Adipocyte (in vitro differentiated cells): ENCODE results near the gene GCNT2.
A peak's percentile ranks its signal among the peaks of the same experiment; 100 is the strongest.

ENCODE experiments used
- DNase-seq: peaks from one replicate; pipeline ENCODE4 v3.0.0-alpha.2; 2015; ENCODE audit warnings: low read depth
- H3K27me3 ChIP-seq: replicated peaks from 2 replicates; pipeline ENCODE4 v1.7.0; 2013; ENCODE audit warnings: mild to moderate bottlenecking, low read length, moderate library complexity; ENCODE audit not compliant: control insufficient read depth, insufficient read depth
- H3K36me3 ChIP-seq: 2 replicates; pipeline ENCODE4 v1.7.0; 2013; ENCODE audit warnings: low read length, mild to moderate bottlenecking, moderate library complexity; ENCODE audit not compliant: control insufficient read depth, insufficient read depth, severe bottlenecking
- H3K4me1 ChIP-seq: 2 replicates; pipeline ENCODE4 v1.7.0; 2013; ENCODE audit warnings: mild to moderate bottlenecking, low read length, moderate library complexity; ENCODE audit not compliant: control insufficient read depth, insufficient read depth
- H3K4me3 ChIP-seq: 2 replicates; pipeline ENCODE4 v1.7.0; 2013; ENCODE audit warnings: mild to moderate bottlenecking, low read length, moderate library complexity
- H3K9ac ChIP-seq: 2 replicates; pipeline ENCODE4 v1.7.0; 2013; ENCODE audit warnings: mild to moderate bottlenecking, low read length, moderate library complexity
- H3K9me3 ChIP-seq: 2 replicates; pipeline ENCODE4 v1.7.0; 2013; ENCODE audit warnings: mild to moderate bottlenecking, low read length, moderate library complexity; ENCODE audit not compliant: control insufficient read depth

Gene GCNT2

GRCh38 chr6:10553871-10554270 is 32.7 kb downstream of the GCNT2 start:
- H3K9me3 ChIP-seq, result no peaks in the 10 kb centered on the region
- H3K36me3 ChIP-seq, result no peaks in the 10 kb centered on the region
- H3K4me3 ChIP-seq, result no peak overlapping the region
- DNase-seq, result no peak
- peaks cover 5% of the 10 kb centered on the region for H3K4me1 ChIP-seq
- no peak overlapping the region for H3K9ac ChIP-seq
- peaks cover 35% of the 10 kb centered on the region for H3K27me3 ChIP-seq

GRCh38 chr6:10554826-10555225 is 33.7 kb downstream of the GCNT2 start:
- H3K36me3 ChIP-seq, result no peaks in the 10 kb centered on the region
- H3K4me1 ChIP-seq, result peaks cover 5% of the 10 kb centered on the region
- no peak for DNase-seq
- no peak overlapping the region for H3K9ac ChIP-seq
- H3K4me3 ChIP-seq, result no peak overlapping the region
- H3K9me3 ChIP-seq, result no peaks in the 10 kb centered on the region
- H3K27me3 ChIP-seq, result peaks cover 43% of the 10 kb centered on the region

GRCh38 chr6:10555625-10556309 is 34.6 kb downstream of the GCNT2 start:
- peaks cover 51% of the 10 kb centered on the region for H3K27me3 ChIP-seq
- no peaks in the 10 kb centered on the region for H3K9me3 ChIP-seq
- H3K4me3 ChIP-seq, result peak overlapping the region; percentile 78
- peaks cover 5% of the 10 kb centered on the region for H3K4me1 ChIP-seq
- no peaks in the 10 kb centered on the region for H3K36me3 ChIP-seq
- DNase-seq, result peak; percentile 64
- no peak overlapping the region for H3K9ac ChIP-seq

DNA sequence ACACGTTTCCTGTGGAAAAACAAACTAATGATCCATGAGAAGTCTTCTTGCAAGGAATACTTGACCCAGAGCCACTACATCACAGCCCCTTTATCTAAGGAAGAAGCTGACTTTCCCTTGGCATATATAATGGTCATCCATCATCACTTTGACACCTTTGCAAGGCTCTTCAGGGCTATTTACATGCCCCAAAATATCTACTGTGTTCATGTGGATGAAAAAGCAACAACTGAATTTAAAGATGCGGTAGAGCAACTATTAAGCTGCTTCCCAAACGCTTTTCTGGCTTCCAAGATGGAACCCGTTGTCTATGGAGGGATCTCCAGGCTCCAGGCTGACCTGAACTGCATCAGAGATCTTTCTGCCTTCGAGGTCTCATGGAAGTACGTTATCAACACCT is 35.4 kb downstream of the GCNT2 start:
- Histone ChIP-seq H3K9ac (no peak overlapping the region), H3K9me3 (no peaks in the 10 kb centered on the region), H3K4me1 (peaks cover 5% of the 10 kb centered on the region), H3K27me3 (peaks cover 54% of the 10 kb centered on the region), H3K4me3 (no peak overlapping the region), H3K36me3 (no peaks in the 10 kb centered on the region)
- DNase-seq, result no peak

GRCh38 chr6:10556992-10557391 is 35.8 kb downstream of the GCNT2 start:
- no peak for DNase-seq
- H3K27me3 ChIP-seq, result peaks cover 54% of the 10 kb centered on the region
- no peaks in the 10 kb centered on the region for H3K36me3 ChIP-seq
- no peak overlapping the region for H3K4me3 ChIP-seq
- H3K9ac ChIP-seq, result no peak overlapping the region
- H3K4me1 ChIP-seq, result peaks cover 5% of the 10 kb centered on the region
- H3K9me3 ChIP-seq, result no peaks in the 10 kb centered on the region

GRCh38 chr6:10557913-10558312 is 36.8 kb downstream of the GCNT2 start:
- DNase-seq, result no peak
- peaks cover 5% of the 10 kb centered on the region for H3K4me1 ChIP-seq
- no peaks in the 10 kb centered on the region for H3K9me3 ChIP-seq
- no peak overlapping the region for H3K4me3 ChIP-seq
- no peak overlapping the region for H3K9ac ChIP-seq
- H3K36me3 ChIP-seq, result no peaks in the 10 kb centered on the region
- H3K27me3 ChIP-seq, result peaks cover 54% of the 10 kb centered on the region

GRCh38 chr6:10558565-10558964 is 37.4 kb downstream of the GCNT2 start:
- DNase-seq, result no peak
- Histone ChIP-seq H3K4me3 (no peak overlapping the region), H3K9ac (no peak overlapping the region), H3K27me3 (peaks cover 54% of the 10 kb centered on the region), H3K4me1 (peaks cover 5% of the 10 kb centered on the region), H3K36me3 (no peaks in the 10 kb centered on the region), H3K9me3 (no peaks in the 10 kb centered on the region)

- no peak overlapping the region for H3K9ac ChIP-seq
- H3K4me1 ChIP-seq, result peaks cover 5% of the 10 kb centered on the region
- H3K36me3 ChIP-seq, result no peaks in the 10 kb centered on the region
- H3K27me3 ChIP-seq, result peaks cover 54% of the 10 kb centered on the region
- no peaks in the 10 kb centered on the region for H3K9me3 ChIP-seq
- no peak overlapping the region for H3K4me3 ChIP-seq
- no peak for DNase-seq
Observed at GRCh38 chr6:10559522-10560152, 38.5 kb downstream of the GCNT2 start.

DNA sequence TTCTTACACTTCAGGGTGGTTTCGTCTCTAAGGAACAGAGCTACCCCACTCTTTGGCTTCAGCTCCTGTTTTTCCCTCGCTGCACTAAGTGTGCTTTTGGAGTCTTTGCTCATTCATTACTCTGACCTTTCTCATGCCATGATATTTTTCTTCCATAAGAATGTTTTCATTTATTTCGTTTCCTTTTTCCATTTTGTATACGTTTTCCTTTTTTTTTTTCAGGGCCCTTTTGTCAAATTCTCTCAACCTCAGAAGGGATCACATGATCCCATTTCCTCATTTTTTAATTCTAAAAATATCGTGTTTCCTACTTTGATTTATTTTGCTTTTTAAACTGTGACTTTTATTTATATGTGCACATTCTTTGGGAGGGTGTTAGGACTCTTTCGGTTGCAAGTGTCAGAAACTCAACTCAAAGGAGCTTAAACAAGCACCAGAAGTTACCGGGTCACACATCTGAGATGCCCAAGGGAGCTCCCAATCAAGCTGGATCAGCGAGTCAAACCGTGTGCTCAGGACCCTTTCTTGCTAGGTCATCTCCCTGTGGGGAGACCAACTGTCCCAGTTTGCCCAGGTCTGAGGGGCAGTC is 40.6 kb downstream of the GCNT2 start:
- no peak for DNase-seq
- Histone ChIP-seq H3K4me3 (no peak overlapping the region), H3K9me3 (no peaks in the 10 kb centered on the region), H3K36me3 (no peaks in the 10 kb centered on the region), H3K27me3 (peaks cover 41% of the 10 kb centered on the region), H3K4me1 (no peaks in the 10 kb centered on the region), H3K9ac (no peak overlapping the region)

DNA sequence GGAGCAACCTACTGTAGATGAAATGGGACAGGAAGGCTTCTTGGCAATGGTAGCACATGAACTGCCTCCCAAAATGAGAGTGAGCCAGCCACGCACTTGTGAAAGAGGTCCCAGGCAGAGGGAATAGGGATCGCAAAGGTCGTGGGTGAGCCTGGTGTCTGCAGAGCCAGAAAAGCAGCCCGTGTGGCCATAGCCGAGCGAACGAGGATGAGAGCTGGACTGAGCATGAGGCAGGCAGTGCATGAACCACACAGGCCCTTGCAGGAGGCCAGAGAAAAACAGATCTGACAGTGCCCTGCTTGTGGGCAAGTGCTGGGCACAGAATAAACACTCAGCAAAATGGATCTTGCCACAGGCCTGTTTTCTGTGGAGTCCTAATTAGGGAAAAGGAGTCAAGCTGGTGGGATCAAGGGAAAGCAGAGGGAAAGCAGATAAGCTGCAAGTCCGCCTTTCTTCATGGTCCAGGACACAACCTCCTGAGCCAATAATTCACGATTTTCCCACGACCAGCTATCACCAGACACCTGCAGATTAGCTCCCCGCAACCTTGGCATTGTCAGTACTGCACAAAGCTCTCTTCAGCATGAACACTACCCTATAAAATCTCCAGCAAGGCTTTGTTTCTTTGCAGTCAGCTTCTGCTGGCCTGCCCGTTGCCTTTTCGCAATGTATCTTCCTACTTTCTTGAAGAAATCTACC is 44.0 kb downstream of the GCNT2 start:
- Histone ChIP-seq H3K27me3 (peaks cover 14% of the 10 kb centered on the region), H3K9ac (no peak overlapping the region), H3K4me3 (no peak overlapping the region), H3K9me3 (no peaks in the 10 kb centered on the region), H3K4me1 (no peaks in the 10 kb centered on the region), H3K36me3 (no peaks in the 10 kb centered on the region)
- no peak for DNase-seq

DNA sequence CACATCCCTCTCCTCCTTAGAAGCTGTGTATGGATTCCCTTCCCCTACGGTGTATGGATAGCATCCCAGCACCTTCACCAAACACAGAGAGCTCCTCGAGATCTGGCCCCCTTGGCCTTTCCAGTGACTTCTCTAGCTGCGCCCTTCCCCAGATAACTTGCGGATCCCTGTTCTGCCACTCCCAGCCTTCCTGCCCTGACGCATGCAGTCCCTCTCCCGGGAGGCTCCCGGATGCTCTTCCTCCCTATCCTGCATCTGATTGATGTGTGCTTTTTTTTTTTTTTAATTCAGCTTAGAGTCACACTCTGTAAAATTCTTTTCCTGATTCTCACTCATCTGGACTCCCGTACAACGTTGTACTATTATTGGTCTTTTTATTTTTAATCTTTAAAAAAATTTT is 44.8 kb downstream of the GCNT2 start:
- Histone ChIP-seq H3K36me3 (no peaks in the 10 kb centered on the region), H3K9ac (no peak overlapping the region), H3K4me1 (no peaks in the 10 kb centered on the region), H3K4me3 (no peak overlapping the region), H3K9me3 (no peaks in the 10 kb centered on the region), H3K27me3 (peaks cover 8% of the 10 kb centered on the region)
- DNase-seq, result no peak
